Kidney (tissue), 14 donors: ENCODE data around the gene OR51B2. TPM values are rescaled to one million over a fixed set of nuclear protein-coding genes. Genes with fewer than 3 reads are reported as not detected.
"Not testable (repeated sequence)": the region's sequence is repeated elsewhere in the genome, so short reads cannot be mapped to it uniquely, and the experiment has no call there.

ENCODE experiments used
- DNase-seq, 5 donors: peaks; one replicate each; pipeline ENCODE4 v3.0.0-alpha.2; 2013 to 2020
- FAIRE-seq: peaks from 2 replicates; lab custom pipeline; 2012; peaks lifted over from hg19 to GRCh38; lab: Jason Lieb, UNC
- H3K27ac ChIP-seq, 2 donors: one replicate each; pipeline ENCODE4 v1.7.0; 2013; ENCODE audit warnings: low read depth in 2 of 2, low read length in 2 of 2, inconsistent platforms in 1 of 2
- H3K27me3 ChIP-seq: one replicate; pipeline ENCODE4 v1.7.1; 2013; ENCODE audit warnings: low read length, inconsistent platforms; ENCODE audit not compliant: control insufficient read depth, insufficient read depth
- H3K36me3 ChIP-seq, 3 donors: one replicate each; pipeline versions ENCODE4 v1.7.0 to v1.7.1; 2013; ENCODE audit warnings: low read length in 3 of 3, control low read depth in 1 of 3, inconsistent platforms in 1 of 3; ENCODE audit not compliant: insufficient read depth in 3 of 3, control insufficient read depth in 2 of 3
- H3K4me1 ChIP-seq, 3 donors: one replicate each; pipeline versions ENCODE4 v1.7.0 to v1.7.1; 2013; ENCODE audit warnings: low read length in 3 of 3, inconsistent platforms in 1 of 3, low read depth in 1 of 3; ENCODE audit not compliant: control insufficient read depth in 2 of 3, insufficient read depth in 2 of 3
- H3K4me3 ChIP-seq, 3 donors: one replicate each; pipeline versions ENCODE4 v1.7.0 to v1.8.1; 2013; ENCODE audit warnings: low read length in 3 of 3, control low read depth in 1 of 3, inconsistent platforms in 1 of 3
- H3K9ac ChIP-seq, 3 donors: one replicate each; pipeline versions ENCODE4 v1.7.0 to v1.7.1; 2013; ENCODE audit warnings: low read length in 3 of 3, control low read depth in 1 of 3, inconsistent platforms in 1 of 3
- H3K9me3 ChIP-seq, 3 donors: one replicate each; pipeline versions ENCODE4 v1.7.0 to v1.7.1; 2013; ENCODE audit warnings: low read length in 3 of 3, control low read depth in 1 of 3, inconsistent platforms in 1 of 3; ENCODE audit not compliant: control insufficient read depth in 2 of 3, insufficient read depth in 1 of 3
- CTCF ChIP-seq: IDR thresholded peaks from 3 replicates; pipeline ENCODE4 v1.5.1; 2012; ENCODE audit warnings: mild to moderate bottlenecking, moderate library complexity, borderline replicate concordance; ENCODE audit not compliant: insufficient read depth; ENCODE audit errors: extremely low read depth
- intact Hi-C: fragments of 100-400 bp; cut with DNase I; formaldehyde crosslinking; loops from one replicate; pipeline ENCODE4 v1.11.1; 2022
- polyA plus RNA-seq: library from polyadenylated mRNA; stranded (reverse); fragments of 350-450 nt; fragmentation: Illumina TruSeq; extraction: RNeasy Lipid Tissue Mini Kit (QIAGEN cat#74804); gene quantifications from one replicate; pipeline ENCODE4 v1.2.3, GENCODE V29; 2014; ENCODE audit warnings: low read depth, low replicate concordance; ENCODE audit not compliant: insufficient read depth
- total RNA-seq: library from RNA; stranded (reverse); fragmentation: NEBNext Ultra II Directional; extraction: Animal tissue kit (Norgen Biotek cat#: 25700); gene quantifications from one replicate; pipeline ENCODE4 v1.2.1, GENCODE V29; 2021
- donor health status: control.
- donor health status: control.
- donor health status: control.
- donor health status: control.
- donor health status: control.
- donor health status: DM: yes; HTN: yes; CAD: no.
- donor health status: Normal renal cell carcinoma (clear cell type).

The OR51B2 gene
- total and polyA plus RNA-seq, 2 donors from 2014 or later, result not detected

GRCh38 chr11:5301846-5302245 lies 22.3 kb downstream of the OR51B2 start, which contains the start of gene OR51B4:
TSS of gene OR51B4 (minus strand) at chr11:5301946. CDS start at chr11:5301946, 0 bp downstream.
- H3K27ac ChIP-seq, result no peak within 1 kb of the TSS
- no peaks in the 10 kb centered on the region for H3K9me3 ChIP-seq
- DNase-seq (no peak), FAIRE-seq (no peak)
- H3K4me3 ChIP-seq, result no peak within 1 kb of the TSS
- no peaks in the 10 kb centered on the region for H3K4me1 ChIP-seq
- H3K36me3 ChIP-seq, result no peaks in the 10 kb centered on the region
- intact Hi-C loops, result no loop called here
- no peaks in the 10 kb centered on the region for H3K27me3 ChIP-seq
- TF ChIP-seq CTCF, result no peak
- no peak within 1 kb of the TSS for H3K9ac ChIP-seq

- H3K36me3 ChIP-seq, result no peaks in the 10 kb centered on the region
- H3K27ac ChIP-seq, result no peak overlapping the region
- TF ChIP-seq CTCF, result no peak
- H3K27me3 ChIP-seq, result no peaks in the 10 kb centered on the region
- no peak overlapping the region for H3K4me3 ChIP-seq
- no peaks in the 10 kb centered on the region for H3K9me3 ChIP-seq
- H3K4me1 ChIP-seq, result no peaks in the 10 kb centered on the region
- FAIRE-seq (no peak), DNase-seq (no peak)
- intact Hi-C loops, result no loop called here
- H3K9ac ChIP-seq, result no peak overlapping the region
Observed at GRCh38 chr11:5300251-5300650, 23.8 kb downstream of the OR51B2 start.

GRCh38 chr11:5298451-5298850 lies 25.6 kb downstream of the OR51B2 start:
- Histone ChIP-seq H3K27me3 (no peaks in the 10 kb centered on the region), H3K4me1 (no peaks in the 10 kb centered on the region), H3K4me3 (no peak overlapping the region), H3K9ac (no peak overlapping the region), H3K27ac (no peak overlapping the region), H3K36me3 (no peaks in the 10 kb centered on the region), H3K9me3 (no peaks in the 10 kb centered on the region)
- DNase-seq (no peak), FAIRE-seq (no peak)
- TF ChIP-seq CTCF, result no peak
- intact Hi-C loops, result no loop called here

- TF ChIP-seq CTCF, result no peak
- H3K27ac ChIP-seq, result no peak overlapping the region
- H3K4me3 ChIP-seq, result no peak overlapping the region
- FAIRE-seq (no peak), DNase-seq (no peak)
- H3K27me3 ChIP-seq, result no peaks in the 10 kb centered on the region
- H3K9me3 ChIP-seq, result no peaks in the 10 kb centered on the region
- no peaks in the 10 kb centered on the region for H3K36me3 ChIP-seq
- intact Hi-C loops, result no loop called here
- H3K9ac ChIP-seq, result no peak overlapping the region
- no peaks in the 10 kb centered on the region for H3K4me1 ChIP-seq
Observed at GRCh38 chr11:5297721-5298323, 26.3 kb downstream of the OR51B2 start.

GRCh38 chr11:5294342-5294995 lies 29.6 kb downstream of the OR51B2 start:
- H3K4me3 ChIP-seq, H3K27me3 ChIP-seq, FAIRE-seq, intact Hi-C loops, H3K27ac ChIP-seq, H3K9ac ChIP-seq, H3K9me3 ChIP-seq, H3K36me3 ChIP-seq, H3K4me1 ChIP-seq: not testable (repeated sequence)
- peak in 1 of 5 donors; percentile 49 for DNase-seq
